Measurements from ENCODE around the gene SLAMF9. TPM values are rescaled to one million over a fixed set of nuclear protein-coding genes. Genes with fewer than 3 reads are reported as not detected.

Gene SLAMF9
- total RNA-seq, result not detected
- not detected for polyA plus RNA-seq

DNA sequence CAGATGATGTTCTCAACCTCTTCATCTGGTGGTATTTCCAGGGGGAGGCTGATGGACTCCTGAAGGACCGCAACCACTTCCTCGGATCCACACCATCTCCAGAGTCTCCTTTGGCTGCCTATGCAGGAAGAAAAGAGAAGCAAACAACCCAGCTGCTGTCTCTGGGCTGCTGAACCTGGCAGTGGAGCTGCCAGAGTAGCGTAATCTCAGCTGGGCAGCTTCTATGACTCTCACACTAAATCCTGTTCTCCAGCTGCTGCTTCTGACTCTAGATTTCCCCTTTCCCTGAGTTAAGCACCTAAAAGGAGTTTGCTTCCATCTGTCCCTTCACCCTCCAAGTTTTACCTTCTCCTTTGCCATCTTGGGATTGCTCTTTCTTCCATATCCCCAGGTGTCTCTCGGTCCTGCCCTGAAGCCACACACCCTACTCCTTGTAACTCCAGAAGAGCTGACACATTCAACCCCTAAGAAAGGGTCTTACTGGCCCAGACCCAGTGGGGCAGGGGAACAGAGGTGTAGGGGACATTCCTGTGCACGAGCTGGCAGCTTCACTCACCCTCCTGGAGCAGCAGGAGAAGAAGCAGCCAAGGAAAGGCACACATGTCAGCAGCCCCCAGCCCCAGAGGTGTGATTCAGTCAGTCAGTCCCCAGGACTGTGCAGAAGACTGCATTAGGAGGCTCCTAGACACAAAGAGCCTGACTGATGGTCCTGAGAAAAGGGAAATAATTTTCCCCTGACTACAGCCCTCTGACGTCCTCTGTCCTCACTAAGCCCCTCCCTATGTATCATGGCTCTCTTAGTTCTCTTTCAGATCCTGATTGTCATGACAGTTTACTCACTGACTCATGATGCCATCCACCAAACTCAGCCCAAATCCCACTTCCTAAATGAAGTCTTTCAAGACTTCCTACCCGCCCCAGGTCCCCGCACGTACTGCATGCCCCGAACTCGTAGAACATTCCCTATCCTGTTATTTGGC lies at the start of gene SLAMF9:
SLAMF9 (minus strand) TSS at position 702 of the 980 bp plus-strand sequence; CDS start at position 602, 100 bp downstream.
- Histone ChIP-seq H3K9me3 (ENCODE audit: control insufficient read depth in 2 of 2, low read length in 2 of 2) (no peaks in the 10 kb centered on the region), H3K4me1 (ENCODE audit: control insufficient read depth, insufficient read depth, low read length, poor library complexity, severe bottlenecking) (no peaks in the 10 kb centered on the region), H3K27me3 (ENCODE audit: control insufficient read depth, insufficient read depth, low read length) (peaks cover 2% of the 10 kb centered on the region), H3K4me3 (ENCODE audit: low read depth, low read length) (no peak within 1 kb of the TSS), H3K36me3 (ENCODE audit: control insufficient read depth, insufficient read depth, low read length) (no peaks in the 10 kb centered on the region), H3K27ac (ENCODE audit: insufficient read depth, low read length, poor library complexity, severe bottlenecking) (no peak within 1 kb of the TSS)
- peaks cover 0 to 2% (median 0%) of the 10 kb centered on the region in 7 donors for H3K9me3 Mint-ChIP-seq
- H3K4me3 Mint-ChIP-seq, result no peak within 1 kb of the TSS
- H3K36me3 Mint-ChIP-seq, result peaks cover 3% of the 10 kb centered on the region
- no peaks in the 10 kb centered on the region for H3K4me1 Mint-ChIP-seq
- ATAC-seq (ENCODE audit: low read depth in 2 of 2) (no peak), DNase-seq (no peak)
- H3K27me3 Mint-ChIP-seq, result peaks cover 43% of the 10 kb centered on the region
- H3K27ac Mint-ChIP-seq, result no peak within 1 kb of the TSS

DNA sequence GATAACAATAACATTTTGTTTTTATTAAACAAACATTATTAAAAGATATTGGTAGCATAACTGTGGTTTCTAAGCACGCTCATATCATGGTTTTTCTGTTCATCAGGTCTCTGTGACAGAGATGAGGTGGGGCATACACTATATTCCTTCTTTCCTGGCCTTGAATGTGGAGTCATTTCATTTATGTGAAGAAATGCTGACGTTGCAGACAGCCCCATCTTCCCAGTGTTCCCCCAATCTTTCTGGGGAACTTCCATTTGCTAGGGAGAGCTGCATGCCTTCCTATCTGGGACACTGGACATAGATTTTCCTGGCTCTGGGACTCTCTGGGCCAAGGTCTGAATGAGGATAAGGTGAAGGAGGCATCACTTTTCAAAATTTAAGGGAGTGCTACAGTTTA lies 47.4 kb upstream of the SLAMF9 start:
- Histone ChIP-seq H3K4me1 (ENCODE audit: control insufficient read depth, insufficient read depth, low read length, poor library complexity, severe bottlenecking) (no peaks in the 10 kb centered on the region), H3K9me3 (ENCODE audit: control insufficient read depth in 2 of 2, low read length in 2 of 2) (no peaks in the 10 kb centered on the region), H3K27ac (ENCODE audit: insufficient read depth, low read length, poor library complexity, severe bottlenecking) (no peak overlapping the region), H3K36me3 (ENCODE audit: control insufficient read depth, insufficient read depth, low read length) (no peaks in the 10 kb centered on the region), H3K4me3 (ENCODE audit: low read depth, low read length) (no peak overlapping the region), H3K27me3 (ENCODE audit: control insufficient read depth, insufficient read depth, low read length) (peaks cover 13% of the 10 kb centered on the region)
- H3K9me3 Mint-ChIP-seq, result peaks cover 0 to 1% (median 0%) of the 10 kb centered on the region in 7 donors
- no peak overlapping the region for H3K4me3 Mint-ChIP-seq
- H3K27me3 Mint-ChIP-seq, result peaks cover 26% of the 10 kb centered on the region
- DNase-seq (no peak), ATAC-seq (ENCODE audit: low read depth in 2 of 2) (no peak)
- H3K4me1 Mint-ChIP-seq, result no peaks in the 10 kb centered on the region
- H3K27ac Mint-ChIP-seq, result no peak overlapping the region
- H3K36me3 Mint-ChIP-seq, result no peaks in the 10 kb centered on the region

GRCh38 chr1:159999204-159999603 lies 45.2 kb upstream of the SLAMF9 start:
- ATAC-seq (ENCODE audit: low read depth in 2 of 2) (no peak), DNase-seq (no peak)
- no peaks in the 10 kb centered on the region for H3K36me3 Mint-ChIP-seq
- H3K27me3 ChIP-seq (ENCODE audit: control insufficient read depth, insufficient read depth, low read length), result peaks cover 13% of the 10 kb centered on the region
- H3K36me3 ChIP-seq (ENCODE audit: control insufficient read depth, insufficient read depth, low read length), result no peaks in the 10 kb centered on the region
- peaks cover 36% of the 10 kb centered on the region for H3K27me3 Mint-ChIP-seq
- H3K9me3 Mint-ChIP-seq, result peaks cover 0 to 1% (median 0%) of the 10 kb centered on the region in 7 donors
- H3K4me1 ChIP-seq (ENCODE audit: control insufficient read depth, insufficient read depth, low read length, poor library complexity, severe bottlenecking), result no peaks in the 10 kb centered on the region
- H3K4me1 Mint-ChIP-seq, result no peaks in the 10 kb centered on the region
- no peak overlapping the region for H3K4me3 ChIP-seq (ENCODE audit: low read depth, low read length)
- H3K27ac ChIP-seq (ENCODE audit: insufficient read depth, low read length, poor library complexity, severe bottlenecking), result no peak overlapping the region
- H3K27ac Mint-ChIP-seq, result no peak overlapping the region
- no peak overlapping the region for H3K4me3 Mint-ChIP-seq
- no peaks in the 10 kb centered on the region for H3K9me3 ChIP-seq (ENCODE audit: control insufficient read depth in 2 of 2, low read length in 2 of 2)

- H3K4me1 ChIP-seq (ENCODE audit: control insufficient read depth, insufficient read depth, low read length, poor library complexity, severe bottlenecking), result no peaks in the 10 kb centered on the region
- H3K36me3 ChIP-seq (ENCODE audit: control insufficient read depth, insufficient read depth, low read length), result no peaks in the 10 kb centered on the region
- Mint-ChIP-seq H3K27me3 (peaks cover 36% of the 10 kb centered on the region), H3K27ac (no peak overlapping the region), H3K9me3 (peaks cover 0 to 1% (median 0%) of the 10 kb centered on the region in 7 donors), H3K4me3 (no peak overlapping the region), H3K36me3 (no peaks in the 10 kb centered on the region), H3K4me1 (peaks cover 0 to 3% (median 0%) of the 10 kb centered on the region in 4 donors)
- H3K27ac ChIP-seq (ENCODE audit: insufficient read depth, low read length, poor library complexity, severe bottlenecking), result no peak overlapping the region
- no peak for ATAC-seq (ENCODE audit: low read depth in 2 of 2)
- peaks cover 13% of the 10 kb centered on the region for H3K27me3 ChIP-seq (ENCODE audit: control insufficient read depth, insufficient read depth, low read length)
- no peak overlapping the region for H3K4me3 ChIP-seq (ENCODE audit: low read depth, low read length)
- DNase-seq, result no peak
- H3K9me3 ChIP-seq (ENCODE audit: control insufficient read depth in 2 of 2, low read length in 2 of 2), result no peaks in the 10 kb centered on the region
These were observed 42.6 kb upstream of the SLAMF9 start for GRCh38 chr1:159996653-159997052.

- H3K4me1 ChIP-seq (ENCODE audit: control insufficient read depth, insufficient read depth, low read length, poor library complexity, severe bottlenecking), result no peaks in the 10 kb centered on the region
- H3K27ac ChIP-seq (ENCODE audit: insufficient read depth, low read length, poor library complexity, severe bottlenecking), result no peak overlapping the region
- DNase-seq (no peak), ATAC-seq (ENCODE audit: low read depth in 2 of 2) (no peak)
- H3K4me3 Mint-ChIP-seq, result no peak overlapping the region
- peaks cover 0 to 5% (median 0%) of the 10 kb centered on the region in 4 donors for H3K4me1 Mint-ChIP-seq
- H3K4me3 ChIP-seq (ENCODE audit: low read depth, low read length), result no peak overlapping the region
- H3K9me3 Mint-ChIP-seq, result peaks cover 0 to 1% (median 0%) of the 10 kb centered on the region in 7 donors
- no peaks in the 10 kb centered on the region for H3K36me3 Mint-ChIP-seq
- no peak overlapping the region for H3K27ac Mint-ChIP-seq
- peaks cover 11% of the 10 kb centered on the region for H3K27me3 ChIP-seq (ENCODE audit: control insufficient read depth, insufficient read depth, low read length)
- H3K9me3 ChIP-seq (ENCODE audit: control insufficient read depth in 2 of 2, low read length in 2 of 2), result no peaks in the 10 kb centered on the region
- H3K27me3 Mint-ChIP-seq, result peaks cover 38% of the 10 kb centered on the region
- no peaks in the 10 kb centered on the region for H3K36me3 ChIP-seq (ENCODE audit: control insufficient read depth, insufficient read depth, low read length)
These were observed 40.9 kb upstream of the SLAMF9 start for GRCh38 chr1:159994896-159995295.

DNA sequence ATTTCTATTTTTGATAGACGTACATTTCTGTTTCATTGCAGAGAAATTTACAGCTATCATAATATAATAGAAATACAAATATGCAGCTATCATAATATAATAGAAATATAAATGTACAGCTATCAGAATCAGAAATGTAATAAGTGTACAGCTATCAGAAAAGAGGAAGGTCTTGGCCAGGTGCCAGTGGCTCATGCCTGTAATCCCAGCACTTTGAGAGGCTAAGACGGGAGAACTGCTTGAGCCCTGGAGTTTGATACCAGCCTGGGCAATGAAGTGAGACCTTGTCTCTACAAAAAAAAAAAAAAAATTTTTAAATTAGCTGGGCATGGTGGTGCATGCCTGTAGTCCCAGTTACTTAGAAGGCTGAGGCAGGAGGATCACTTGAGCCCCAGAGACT lies 39.9 kb upstream of the SLAMF9 start:
- no peak overlapping the region for H3K27ac Mint-ChIP-seq
- peaks cover 8% of the 10 kb centered on the region for H3K27me3 ChIP-seq (ENCODE audit: control insufficient read depth, insufficient read depth, low read length)
- no peaks in the 10 kb centered on the region for H3K36me3 ChIP-seq (ENCODE audit: control insufficient read depth, insufficient read depth, low read length)
- H3K9me3 ChIP-seq (ENCODE audit: control insufficient read depth in 2 of 2, low read length in 2 of 2), result no peaks in the 10 kb centered on the region
- H3K27me3 Mint-ChIP-seq, result peaks cover 39% of the 10 kb centered on the region
- no peak for DNase-seq
- H3K4me1 Mint-ChIP-seq, result peaks cover 0 to 5% (median 0%) of the 10 kb centered on the region in 4 donors
- ATAC-seq (ENCODE audit: low read depth in 2 of 2), result no peak
- H3K4me3 ChIP-seq (ENCODE audit: low read depth, low read length), result no peak overlapping the region
- no peak overlapping the region for H3K27ac ChIP-seq (ENCODE audit: insufficient read depth, low read length, poor library complexity, severe bottlenecking)
- no peak overlapping the region for H3K4me3 Mint-ChIP-seq
- no peaks in the 10 kb centered on the region for H3K36me3 Mint-ChIP-seq
- H3K4me1 ChIP-seq (ENCODE audit: control insufficient read depth, insufficient read depth, low read length, poor library complexity, severe bottlenecking), result no peaks in the 10 kb centered on the region
- H3K9me3 Mint-ChIP-seq, result peaks cover 0 to 1% (median 0%) of the 10 kb centered on the region in 7 donors

DNA sequence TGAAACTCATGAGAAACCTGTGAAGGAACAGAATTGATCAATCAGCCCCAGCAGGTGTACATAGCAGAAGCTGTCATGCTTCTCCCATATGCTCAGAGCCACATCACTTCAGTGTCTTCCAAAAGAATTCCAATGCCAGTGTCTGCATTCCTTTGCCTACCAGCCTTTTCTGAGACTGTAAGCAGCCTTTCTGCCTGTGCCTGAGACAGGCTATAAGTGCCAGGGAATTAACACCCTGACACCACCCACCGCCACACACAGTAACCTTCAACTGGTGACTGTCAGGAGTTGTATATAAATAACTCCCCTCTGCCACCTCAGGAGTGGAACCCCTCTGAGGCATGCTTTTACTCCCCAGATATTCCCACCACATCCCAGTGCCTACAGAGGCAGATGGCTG lies 38.1 kb upstream of the SLAMF9 start:
- no peaks in the 10 kb centered on the region for H3K36me3 ChIP-seq (ENCODE audit: control insufficient read depth, insufficient read depth, low read length)
- peaks cover 37% of the 10 kb centered on the region for H3K27me3 Mint-ChIP-seq
- peaks cover 0 to 5% (median 0%) of the 10 kb centered on the region in 4 donors for H3K4me1 Mint-ChIP-seq
- H3K4me3 ChIP-seq (ENCODE audit: low read depth, low read length), result no peak overlapping the region
- no peak overlapping the region for H3K4me3 Mint-ChIP-seq
- H3K4me1 ChIP-seq (ENCODE audit: control insufficient read depth, insufficient read depth, low read length, poor library complexity, severe bottlenecking), result no peaks in the 10 kb centered on the region
- no peaks in the 10 kb centered on the region for H3K9me3 Mint-ChIP-seq
- DNase-seq, result no peak
- peaks cover 8% of the 10 kb centered on the region for H3K27me3 ChIP-seq (ENCODE audit: control insufficient read depth, insufficient read depth, low read length)
- no peak overlapping the region for H3K27ac Mint-ChIP-seq
- no peaks in the 10 kb centered on the region for H3K36me3 Mint-ChIP-seq
- ATAC-seq (ENCODE audit: low read depth in 2 of 2), result no peak
- no peaks in the 10 kb centered on the region for H3K9me3 ChIP-seq (ENCODE audit: control insufficient read depth in 2 of 2, low read length in 2 of 2)
- H3K27ac ChIP-seq (ENCODE audit: insufficient read depth, low read length, poor library complexity, severe bottlenecking), result no peak overlapping the region
